HepG2 (cell line): ENCODE measurements around the gene RRBP1. TPM values are rescaled to one million over a fixed set of nuclear protein-coding genes. Genes with fewer than 3 reads are reported as not detected.

ENCODE experiments used
- HMGA1 ChIP-seq: sonication (generic); formaldehyde crosslinking; conservative IDR thresholded peaks from 2 replicates; pipeline ENCODE4 v1.4.0; 2020; ENCODE audit warnings: missing genetic modification reagents
- KDM1A ChIP-seq: IDR thresholded peaks from 2 replicates; pipeline ENCODE4 v1.6.1; 2016; ENCODE audit warnings: missing compliant biosample characterization
- PITX1 ChIP-seq: sonication (generic); formaldehyde crosslinking; IDR thresholded peaks from 2 replicates; pipeline ENCODE4 v1.5.1; 2020; ENCODE audit warnings: mild to moderate bottlenecking, missing genetic modification reagents
- POLR2A ChIP-seq, 2 experiments: IDR thresholded peaks; 2 replicates each; pipeline ENCODE4 v1.6.1; 2011; ENCODE audit warnings: low read depth in 2 of 2, low read length in 2 of 2, mild to moderate bottlenecking in 1 of 2, moderate library complexity in 1 of 2; ENCODE audit not compliant: insufficient read depth in 1 of 2
- PRPF4 ChIP-seq: fragments of 200-400 bp; formaldehyde crosslinking; IDR thresholded peaks from 2 replicates; pipeline ENCODE4 v1.6.1; 2016; ENCODE audit warnings: low read length, low read depth; ENCODE audit not compliant: poor library complexity, severe bottlenecking
- SAFB2 ChIP-seq: sonication (generic); formaldehyde crosslinking; IDR thresholded peaks from 2 replicates; pipeline ENCODE4 v1.5.1; 2020; ENCODE audit warnings: missing genetic modification reagents, low read depth, mild to moderate bottlenecking, borderline replicate concordance
- SMYD3 ChIP-seq: sonication (generic); formaldehyde crosslinking; IDR thresholded peaks from 2 replicates; pipeline ENCODE4 v1.8.1; 2023; ENCODE audit warnings: mild to moderate bottlenecking, missing genetic modification reagents
- SRY ChIP-seq: sonication (generic); formaldehyde crosslinking; IDR thresholded peaks from 2 replicates; pipeline ENCODE4 v1.8.0; 2022; ENCODE audit warnings: mild to moderate bottlenecking, missing genetic modification reagents
- XRCC5 ChIP-seq: fragments of 200-400 bp; formaldehyde crosslinking; optimal IDR thresholded peaks from 2 replicates; pipeline ENCODE3; 2017; ENCODE audit warnings: mild to moderate bottlenecking, low read length
- ZBTB42 ChIP-seq: sonication (generic); formaldehyde crosslinking; IDR thresholded peaks from 2 replicates; pipeline ENCODE4 v1.5.0; 2020; ENCODE audit warnings: mild to moderate bottlenecking, missing genetic modification reagents
- ZNF180 ChIP-seq: sonication (generic); formaldehyde crosslinking; IDR thresholded peaks from 2 replicates; pipeline ENCODE4 v1.4.0; 2020; ENCODE audit warnings: low read depth, missing genetic modification reagents, borderline replicate concordance
- ZNF546 ChIP-seq: sonication (generic); formaldehyde crosslinking; conservative IDR thresholded peaks from 2 replicates; pipeline ENCODE4 v1.8.1; 2023; ENCODE audit warnings: mild to moderate bottlenecking, missing genetic modification reagents
- ZNF614 ChIP-seq: IDR thresholded peaks from 2 replicates; pipeline ENCODE4 v1.6.1; 2018; ENCODE audit warnings: missing biosample characterization, missing genetic modification reagents, inconsistent platforms, borderline replicate concordance
- ZNF768 ChIP-seq: sonication (generic); formaldehyde crosslinking; IDR thresholded peaks from 2 replicates; pipeline ENCODE4 v1.4.0; 2020; ENCODE audit warnings: missing genetic modification reagents
- polyA plus RNA-seq, 8 experiments: library from polyadenylated mRNA; depleted of rRNA in 3 of 8; stranded (reverse) in 7 of 8; unstranded in 1 of 8; fragments of >200 nt; fragmentation: Illumina TruSeq in 4 of 8; extraction: Trizol in 4 of 8; gene quantifications; 2 replicates each; pipeline versions ENCODE4 v1.2.1 to v1.2.3, GENCODE V29; 2011 to 2016; ENCODE audit warnings: low read depth in 4 of 8, missing spikeins in 1 of 8, mixed read lengths in 1 of 8; ENCODE audit not compliant: insufficient read depth in 1 of 8
- total RNA-seq, 5 experiments: library from RNA; depleted of rRNA; stranded (reverse); fragments of >200 nt; fragmentation: Illumina TruSeq; extraction: Trizol; gene quantifications; 2 replicates each; pipeline ENCODE4 v1.2.3, GENCODE V29; 2016; ENCODE audit warnings: low read depth in 1 of 5
- TF ChIP-seq, protein P1 (sequence below): sonication (generic); formaldehyde crosslinking; IDR thresholded peaks from 2 replicates; pipeline ENCODE4 v1.4.0; 2020; ENCODE audit warnings: missing genetic modification reagents, borderline replicate concordance
- TF ChIP-seq, protein P2 (sequence below): sonication (generic); formaldehyde crosslinking; IDR thresholded peaks from 2 replicates; pipeline ENCODE4 v1.8.0; 2022; ENCODE audit warnings: missing genetic modification reagents, mild to moderate bottlenecking, moderate library complexity, borderline replicate concordance
- TF ChIP-seq, protein P3 (sequence below): sonication (generic); formaldehyde crosslinking; IDR thresholded peaks from 2 replicates; pipeline ENCODE4 v1.4.0; 2020; ENCODE audit warnings: mild to moderate bottlenecking, missing genetic modification reagents
- TF ChIP-seq, protein P4 (sequence below): sonication (generic); formaldehyde crosslinking; IDR thresholded peaks from 2 replicates; pipeline ENCODE4 v1.4.0; 2020; ENCODE audit warnings: missing genetic modification reagents

Gene RRBP1
- total and polyA plus RNA-seq, 2 of the 13 experiments (the other 11 are each of a cell fraction or from before 2014, with no cell fraction given) = 150 to 222 TPM

DNA sequence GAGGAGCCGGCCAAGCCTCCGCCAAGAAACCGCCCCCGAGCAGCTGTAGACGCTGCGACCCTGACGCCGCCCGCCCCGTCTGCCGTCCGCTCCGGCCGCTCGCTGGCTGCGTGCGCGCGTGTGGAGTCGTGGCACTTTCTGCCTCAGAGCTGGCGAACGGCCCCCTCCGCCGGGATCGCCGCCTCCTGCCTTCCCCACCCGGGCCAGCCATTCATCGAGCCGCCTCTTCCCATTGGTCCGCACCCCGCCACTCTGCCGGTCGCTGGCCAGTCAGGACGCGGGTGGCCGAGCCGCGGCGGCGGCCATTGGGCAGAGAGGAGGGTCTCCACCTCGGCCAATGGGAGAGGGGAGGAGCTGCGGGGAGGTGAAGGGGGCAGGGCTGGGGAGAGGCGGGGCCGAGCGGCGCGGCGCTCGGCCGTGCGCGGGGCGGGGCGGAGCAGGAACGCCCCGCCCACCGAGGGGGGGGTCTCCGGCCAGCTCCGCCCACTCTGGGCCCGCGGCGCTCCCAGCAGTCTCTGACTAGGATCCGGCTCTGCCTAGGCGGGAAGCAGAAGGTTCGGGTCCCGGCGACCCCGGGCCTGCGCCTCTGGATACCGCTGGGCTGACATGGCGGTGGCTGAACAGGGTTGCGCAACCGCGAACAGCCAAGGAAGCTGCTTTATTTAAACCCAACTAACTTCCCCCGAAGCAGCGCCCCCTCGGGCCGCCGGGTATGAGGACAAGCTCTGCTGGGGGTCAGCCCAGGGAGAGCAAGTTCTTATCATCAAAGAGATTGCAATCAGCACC, at the start of gene RRBP1 (continued):
- TF ChIP-seq, protein P1, sequence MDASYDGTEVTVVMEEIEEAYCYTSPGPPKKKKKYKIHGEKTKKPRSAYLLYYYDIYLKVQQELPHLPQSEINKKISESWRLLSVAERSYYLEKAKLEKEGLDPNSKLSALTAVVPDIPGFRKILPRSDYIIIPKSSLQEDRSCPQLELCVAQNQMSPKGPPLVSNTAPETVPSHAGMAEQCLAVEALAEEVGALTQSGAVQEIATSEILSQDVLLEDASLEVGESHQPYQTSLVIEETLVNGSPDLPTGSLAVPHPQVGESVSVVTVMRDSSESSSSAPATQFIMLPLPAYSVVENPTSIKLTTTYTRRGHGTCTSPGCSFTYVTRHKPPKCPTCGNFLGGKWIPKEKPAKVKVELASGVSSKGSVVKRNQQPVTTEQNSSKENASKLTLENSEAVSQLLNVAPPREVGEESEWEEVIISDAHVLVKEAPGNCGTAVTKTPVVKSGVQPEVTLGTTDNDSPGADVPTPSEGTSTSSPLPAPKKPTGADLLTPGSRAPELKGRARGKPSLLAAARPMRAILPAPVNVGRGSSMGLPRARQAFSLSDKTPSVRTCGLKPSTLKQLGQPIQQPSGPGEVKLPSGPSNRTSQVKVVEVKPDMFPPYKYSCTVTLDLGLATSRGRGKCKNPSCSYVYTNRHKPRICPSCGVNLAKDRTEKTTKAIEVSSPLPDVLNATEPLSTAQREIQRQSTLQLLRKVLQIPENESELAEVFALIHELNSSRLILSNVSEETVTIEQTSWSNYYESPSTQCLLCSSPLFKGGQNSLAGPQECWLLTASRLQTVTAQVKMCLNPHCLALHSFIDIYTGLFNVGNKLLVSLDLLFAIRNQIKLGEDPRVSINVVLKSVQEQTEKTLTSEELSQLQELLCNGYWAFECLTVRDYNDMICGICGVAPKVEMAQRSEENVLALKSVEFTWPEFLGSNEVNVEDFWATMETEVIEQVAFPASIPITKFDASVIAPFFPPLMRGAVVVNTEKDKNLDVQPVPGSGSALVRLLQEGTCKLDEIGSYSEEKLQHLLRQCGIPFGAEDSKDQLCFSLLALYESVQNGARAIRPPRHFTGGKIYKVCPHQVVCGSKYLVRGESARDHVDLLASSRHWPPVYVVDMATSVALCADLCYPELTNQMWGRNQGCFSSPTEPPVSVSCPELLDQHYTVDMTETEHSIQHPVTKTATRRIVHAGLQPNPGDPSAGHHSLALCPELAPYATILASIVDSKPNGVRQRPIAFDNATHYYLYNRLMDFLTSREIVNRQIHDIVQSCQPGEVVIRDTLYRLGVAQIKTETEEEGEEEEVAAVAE (CRISPR knock-in tag) = peak; percentile 63
- TF ChIP-seq ZNF614 (CRISPR knock-in tag) (peak; percentile 78; the same call in 1 of the 2 replicates), SRY (peak; percentile 87), PITX1 (peak; percentile 88), PRPF4 (peak; percentile 51), SMYD3 (CRISPR knock-in tag) (peak; percentile 69; the same call in 1 of the 2 replicates), KDM1A (CRISPR knock-in tag) (peak; percentile 91), HMGA1 (CRISPR knock-in tag) (no peak), POLR2A (IDR thresholded peaks at IDR 0.05; ENCODE audit: insufficient read depth in 1 of 2, low read depth in 2 of 2, low read length in 2 of 2) (peak; percentile 98 to 99), XRCC5 (peak; percentile 97), ZNF768 (CRISPR knock-in tag) (peak; percentile 82), SAFB2 (CRISPR knock-in tag) (peak; percentile 85; the same call in 1 of the 2 replicates), ZNF180 (no peak), ZBTB42 (CRISPR knock-in tag) (peak; percentile 63; the same call in 1 of the 2 replicates), ZNF546 (CRISPR knock-in tag) (peak; percentile 88; the same call in 1 of the 2 replicates)
- TF ChIP-seq, protein P2, sequence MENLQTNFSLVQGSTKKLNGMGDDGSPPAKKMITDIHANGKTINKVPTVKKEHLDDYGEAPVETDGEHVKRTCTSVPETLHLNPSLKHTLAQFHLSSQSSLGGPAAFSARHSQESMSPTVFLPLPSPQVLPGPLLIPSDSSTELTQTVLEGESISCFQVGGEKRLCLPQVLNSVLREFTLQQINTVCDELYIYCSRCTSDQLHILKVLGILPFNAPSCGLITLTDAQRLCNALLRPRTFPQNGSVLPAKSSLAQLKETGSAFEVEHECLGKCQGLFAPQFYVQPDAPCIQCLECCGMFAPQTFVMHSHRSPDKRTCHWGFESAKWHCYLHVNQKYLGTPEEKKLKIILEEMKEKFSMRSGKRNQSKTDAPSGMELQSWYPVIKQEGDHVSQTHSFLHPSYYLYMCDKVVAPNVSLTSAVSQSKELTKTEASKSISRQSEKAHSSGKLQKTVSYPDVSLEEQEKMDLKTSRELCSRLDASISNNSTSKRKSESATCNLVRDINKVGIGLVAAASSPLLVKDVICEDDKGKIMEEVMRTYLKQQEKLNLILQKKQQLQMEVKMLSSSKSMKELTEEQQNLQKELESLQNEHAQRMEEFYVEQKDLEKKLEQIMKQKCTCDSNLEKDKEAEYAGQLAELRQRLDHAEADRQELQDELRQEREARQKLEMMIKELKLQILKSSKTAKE (CRISPR knock-in tag) = peak; percentile 60
- TF ChIP-seq, protein P3, sequence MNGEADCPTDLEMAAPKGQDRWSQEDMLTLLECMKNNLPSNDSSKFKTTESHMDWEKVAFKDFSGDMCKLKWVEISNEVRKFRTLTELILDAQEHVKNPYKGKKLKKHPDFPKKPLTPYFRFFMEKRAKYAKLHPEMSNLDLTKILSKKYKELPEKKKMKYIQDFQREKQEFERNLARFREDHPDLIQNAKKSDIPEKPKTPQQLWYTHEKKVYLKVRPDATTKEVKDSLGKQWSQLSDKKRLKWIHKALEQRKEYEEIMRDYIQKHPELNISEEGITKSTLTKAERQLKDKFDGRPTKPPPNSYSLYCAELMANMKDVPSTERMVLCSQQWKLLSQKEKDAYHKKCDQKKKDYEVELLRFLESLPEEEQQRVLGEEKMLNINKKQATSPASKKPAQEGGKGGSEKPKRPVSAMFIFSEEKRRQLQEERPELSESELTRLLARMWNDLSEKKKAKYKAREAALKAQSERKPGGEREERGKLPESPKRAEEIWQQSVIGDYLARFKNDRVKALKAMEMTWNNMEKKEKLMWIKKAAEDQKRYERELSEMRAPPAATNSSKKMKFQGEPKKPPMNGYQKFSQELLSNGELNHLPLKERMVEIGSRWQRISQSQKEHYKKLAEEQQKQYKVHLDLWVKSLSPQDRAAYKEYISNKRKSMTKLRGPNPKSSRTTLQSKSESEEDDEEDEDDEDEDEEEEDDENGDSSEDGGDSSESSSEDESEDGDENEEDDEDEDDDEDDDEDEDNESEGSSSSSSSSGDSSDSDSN (CRISPR knock-in tag) = peak; percentile 95
- TF ChIP-seq, protein P4, sequence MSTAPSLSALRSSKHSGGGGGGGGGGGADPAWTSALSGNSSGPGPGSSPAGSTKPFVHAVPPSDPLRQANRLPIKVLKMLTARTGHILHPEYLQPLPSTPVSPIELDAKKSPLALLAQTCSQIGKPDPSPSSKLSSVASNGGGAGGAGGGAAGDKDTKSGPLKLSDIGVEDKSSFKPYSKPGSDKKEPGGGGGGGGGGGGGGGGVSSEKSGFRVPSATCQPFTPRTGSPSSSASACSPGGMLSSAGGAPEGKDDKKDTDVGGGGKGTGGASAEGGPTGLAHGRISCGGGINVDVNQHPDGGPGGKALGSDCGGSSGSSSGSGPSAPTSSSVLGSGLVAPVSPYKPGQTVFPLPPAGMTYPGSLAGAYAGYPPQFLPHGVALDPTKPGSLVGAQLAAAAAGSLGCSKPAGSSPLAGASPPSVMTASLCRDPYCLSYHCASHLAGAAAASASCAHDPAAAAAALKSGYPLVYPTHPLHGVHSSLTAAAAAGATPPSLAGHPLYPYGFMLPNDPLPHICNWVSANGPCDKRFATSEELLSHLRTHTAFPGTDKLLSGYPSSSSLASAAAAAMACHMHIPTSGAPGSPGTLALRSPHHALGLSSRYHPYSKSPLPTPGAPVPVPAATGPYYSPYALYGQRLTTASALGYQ (CRISPR knock-in tag) = peak; percentile 86
